Peyer's patch (tissue), 4 donors: ENCODE results near the gene ZC3HAV1L.

Experiments
- CTCF ChIP-seq, 6 experiments: fragments of 450-650 bp in 4 of 6; fragments of 200-600 bp in 2 of 6; sonication (generic) in 1 of 6; IDR thresholded peaks; one replicate each; pipeline ENCODE4 v1.5.1; 2017 to 2019; ENCODE audit warnings: antibody characterized with exemption in 6 of 6, mild to moderate bottlenecking in 3 of 6, moderate library complexity in 1 of 6
- POLR2A ChIP-seq, 2 donors: fragments of 450-650 bp; IDR thresholded peaks; one replicate each; pipeline ENCODE4 v1.5.1; 2017; ENCODE audit warnings: antibody characterized with exemption in 2 of 2, mild to moderate bottlenecking in 2 of 2, moderate library complexity in 2 of 2

- TF ChIP-seq CTCF (IDR thresholded peaks at IDR 0.05): no peak
- TF ChIP-seq POLR2A (IDR thresholded peaks at IDR 0.05): no peak
These were observed 48.2 kb downstream of the ZC3HAV1L start for GRCh38 chr7:138987686-138988085.
